ENCODE data around the gene SLC6A19.

Gene SLC6A19

GRCh38 chr5:1197876-1198666, 3.3 kb upstream of the SLC6A19 start:
- DNase-seq: no peak

GRCh38 chr5:1199340-1199648, 2.1 kb upstream of the SLC6A19 start:
- DNase-seq: no peak

- DNase-seq: no peak
Observed at GRCh38 chr5:1199649-1200494, 1.5 kb upstream of the SLC6A19 start.

- no peak for DNase-seq
Observed at GRCh38 chr5:1200495-1201326, 684 bp upstream of the SLC6A19 start.

GRCh38 chr5:1202026-1202797, 817 bp downstream of the SLC6A19 start:
- DNase-seq: no peak

- no peak for DNase-seq
Observed at GRCh38 chr5:1202798-1203185, 1.4 kb downstream of the SLC6A19 start.

GRCh38 chr5:1203311-1203967, 2.0 kb downstream of the SLC6A19 start:
- no peak for DNase-seq

- no peak for DNase-seq
Observed at GRCh38 chr5:1203968-1204692, 2.7 kb downstream of the SLC6A19 start.

GRCh38 chr5:1204693-1205242, 3.4 kb downstream of the SLC6A19 start:
- DNase-seq: no peak

- no peak for DNase-seq
Observed at GRCh38 chr5:1205255-1206180, 4.1 kb downstream of the SLC6A19 start.

- DNase-seq: no peak
Observed at GRCh38 chr5:1206521-1207412, 5.4 kb downstream of the SLC6A19 start.

- DNase-seq: no peak
Observed at GRCh38 chr5:1207555-1207954, 6.2 kb downstream of the SLC6A19 start.

- no peak for DNase-seq
Observed at GRCh38 chr5:1208221-1208742, 6.9 kb downstream of the SLC6A19 start.

GRCh38 chr5:1208743-1209488, 7.5 kb downstream of the SLC6A19 start:
- no peak for DNase-seq

GRCh38 chr5:1209489-1209852, 8.1 kb downstream of the SLC6A19 start:
- DNase-seq: no peak

- DNase-seq: no peak
Observed at GRCh38 chr5:1209896-1210776, 8.7 kb downstream of the SLC6A19 start.

- DNase-seq: no peak
Observed at GRCh38 chr5:1210832-1211251, 9.4 kb downstream of the SLC6A19 start.

All from NCI-H1105 (cell line).